CD4-positive, alpha-beta T cell treated with Interleukin-1 beta for 1 hour (primary cell): ENCODE results near the gene RUSF1.
"Not testable (repeated sequence)": the region's sequence is repeated elsewhere in the genome, so short reads cannot be mapped to it uniquely, and the experiment has no call there.

Source experiments
- DNase-seq, 2 donors: peaks; one replicate each; pipeline ENCODE4 v3.0.0-alpha.2; 2020 to 2022

The RUSF1 gene

DNA sequence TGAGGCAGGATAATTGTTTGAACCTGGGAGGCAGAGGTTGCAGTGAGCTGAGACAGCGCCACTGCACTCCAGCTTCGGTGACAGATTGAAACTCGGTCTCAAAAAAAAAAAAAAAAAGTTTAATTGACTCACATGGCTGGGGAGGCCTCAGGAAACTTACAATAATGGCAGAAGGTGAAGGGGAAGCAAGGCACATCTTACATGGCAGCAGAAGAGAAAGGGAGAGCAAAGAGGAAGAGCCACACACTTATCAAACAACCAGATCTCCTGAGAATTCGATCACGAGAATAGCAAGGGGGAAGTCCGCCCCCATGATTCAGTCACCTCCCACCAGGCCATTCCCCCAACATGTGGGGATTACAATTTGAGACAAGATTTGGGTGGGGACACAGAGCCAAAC lies 62.3 kb downstream of the RUSF1 start:
- not testable (repeated sequence) for DNase-seq

DNA sequence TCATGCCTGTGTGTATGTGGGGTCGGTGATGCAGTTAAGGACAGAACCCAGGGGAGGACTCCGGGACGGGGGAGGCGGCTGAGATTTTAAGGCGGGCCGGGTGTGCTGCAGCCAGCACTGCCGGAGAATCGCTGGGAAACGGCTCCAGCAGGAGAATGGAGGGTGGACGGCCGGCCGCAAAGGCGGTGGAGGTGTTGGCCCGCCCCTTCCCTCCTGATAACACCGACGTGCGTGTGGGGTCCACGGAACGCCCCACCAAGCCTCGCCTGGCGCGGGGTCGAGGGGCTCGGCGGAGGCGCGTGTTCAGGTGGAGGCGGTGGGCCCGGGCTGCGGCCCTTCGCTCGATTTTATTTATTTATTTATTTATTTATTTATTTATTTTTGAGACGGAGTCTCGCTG lies 66.2 kb downstream of the RUSF1 start:
- DNase-seq: no peak

DNA sequence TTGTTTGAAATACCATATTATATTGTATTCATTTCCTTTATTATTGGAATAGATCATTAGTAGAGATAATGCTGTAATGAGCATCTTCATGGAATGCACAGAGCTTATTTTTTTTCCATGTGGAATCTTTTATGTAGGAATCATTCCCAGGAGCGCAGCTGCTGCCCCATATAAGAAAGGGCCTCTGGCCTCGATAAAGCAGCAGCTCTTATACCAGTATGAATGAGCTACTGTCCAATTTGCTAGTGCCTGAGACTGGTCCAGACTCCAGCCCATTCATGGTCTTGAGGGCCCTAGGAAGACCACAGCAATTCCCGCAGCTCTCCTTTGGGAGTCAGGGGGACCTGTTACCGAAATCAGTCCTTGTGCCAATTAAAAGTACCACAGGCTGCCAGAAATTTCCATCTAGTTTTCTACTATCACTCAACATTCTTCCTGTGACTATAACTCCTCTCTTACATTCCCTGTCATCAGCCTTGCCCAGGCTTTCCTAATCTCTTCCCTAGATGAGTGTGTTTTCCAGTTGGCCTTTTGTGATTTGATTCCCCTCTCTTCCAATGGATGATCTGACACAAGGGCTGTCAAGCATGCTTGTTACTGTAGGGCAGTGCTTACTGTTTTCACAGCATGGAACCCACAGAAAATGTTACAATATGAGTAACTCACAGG lies 67.5 kb downstream of the RUSF1 start:
- no peak for DNase-seq

DNA sequence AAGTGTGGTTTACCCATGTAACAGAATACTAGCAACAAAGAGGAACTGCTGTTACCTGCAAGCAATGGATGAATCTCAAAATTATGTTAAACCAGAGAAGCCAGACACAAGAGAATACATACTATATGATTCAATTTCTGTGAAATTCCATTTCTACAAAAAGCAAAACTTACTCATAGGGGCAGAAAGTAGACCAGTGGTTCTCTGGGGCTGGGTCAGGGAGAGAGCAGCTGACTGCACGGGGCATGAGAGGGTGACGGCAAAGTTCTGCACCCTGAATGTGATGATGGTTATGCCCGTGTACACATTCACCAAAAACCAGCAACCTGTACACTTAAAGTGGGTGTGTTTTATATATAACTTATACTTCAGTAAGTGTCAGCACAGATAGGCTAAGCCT lies 68.7 kb downstream of the RUSF1 start:
- DNase-seq: no peak
